ENCODE data around the gene MSL3. TPM values are rescaled to one million over a fixed set of nuclear protein-coding genes. Genes with fewer than 3 reads are reported as not detected.

The MSL3 gene
- total and polyA plus RNA-seq, 2 donors (not counting 3 experiments of a cell fraction or from before 2014, with no cell fraction given): 54.2 to 58.7 TPM

- H3K4me1 ChIP-seq (ENCODE audit: control insufficient read depth, extremely low read depth, insufficient read depth, low read length): no peaks in the 10 kb centered on the region
- no peak overlapping the region for H3K27ac ChIP-seq (ENCODE audit: insufficient read depth, low read depth, low read length)
- no TSS peak for BruUV-seq (replicated peaks)
- no peak overlapping the region for H3K4me3 ChIP-seq (replicated peaks in 1 of 3; ENCODE audit: insufficient read depth in 1 of 3, low read depth in 1 of 3, low read length in 3 of 3)
- TF ChIP-seq EZH2 (IDR thresholded peaks at IDR 0.05; ENCODE audit: borderline replicate concordance, low read depth, low read length, severe bottlenecking) (no peak), FOS (IDR thresholded peaks at IDR 0.05; ENCODE audit: borderline replicate concordance, insufficient read depth, low read length) (no peak), CTCF (IDR thresholded peaks at IDR 0.05; ENCODE audit: extremely low read depth in 1 of 2, insufficient read depth in 1 of 2, low read depth in 1 of 2, low read length in 2 of 2) (no peak), MYC (IDR thresholded peaks at IDR 0.05; ENCODE audit: low read depth, low read length) (no peak), POLR2A (IDR thresholded peaks at IDR 0.05; ENCODE audit: low read depth, low read length) (no peak), GATA2 (IDR thresholded peaks at IDR 0.05; ENCODE audit: insufficient read depth, insufficient read length, low read depth, low read length) (no peak), JUN (IDR thresholded peaks at IDR 0.05; ENCODE audit: borderline replicate concordance, insufficient read depth, insufficient read length, low read depth) (no peak), POLR2AphosphoS5 (IDR thresholded peaks at IDR 0.05; ENCODE audit: insufficient read depth, low read depth, low read length) (no peak)
- H3K79me2 ChIP-seq (ENCODE audit: control insufficient read depth, insufficient read depth, low read length): no peaks in the 10 kb centered on the region
- H3K36me3 ChIP-seq (ENCODE audit: control insufficient read depth in 2 of 2, extremely low read depth in 1 of 2, insufficient read depth in 2 of 2, low read length in 2 of 2): no peaks in the 10 kb centered on the region
- H3K27me3 ChIP-seq (ENCODE audit: control insufficient read depth in 2 of 2, insufficient read depth in 2 of 2, low read length in 2 of 2): peaks cover 0 to 3% of the 10 kb centered on the region in 2 experiments
- intact Hi-C loops (cut with micrococcal nuclease): no loop called here
- H3K9me3 ChIP-seq (replicated peaks; ENCODE audit: control insufficient read depth, insufficient read depth, low read length): no peaks in the 10 kb centered on the region
- no peak overlapping the region for H2AFZ ChIP-seq (ENCODE audit: low read depth, low read length)
- dilution Hi-C loops (cut with MboI; ENCODE audit: extremely low pct_ligation_motif_present, low sequenced_read_pairs): no loop called here
- H3K9ac ChIP-seq (replicated peaks; ENCODE audit: extremely low read depth, insufficient read depth, low read length): no peak overlapping the region
- no peaks in the 10 kb centered on the region for H4K20me1 ChIP-seq (replicated peaks; ENCODE audit: control insufficient read depth, extremely low read depth, insufficient read depth, low read length)
- H3K4me2 ChIP-seq (ENCODE audit: insufficient read depth, low read length): no peak overlapping the region
- DNase-seq (ENCODE audit: low read depth, low spot score) (no peak), FAIRE-seq (no peak)
- H3K9me1 ChIP-seq (replicated peaks; ENCODE audit: control insufficient read depth, extremely low read depth, insufficient read depth, low read length): no peaks in the 10 kb centered on the region
- ChIA-PET CTCF (no interaction called here), POLR2A (no interaction called here)
Measured at GRCh38 chrX:11741574-11741973, 16.5 kb upstream of the MSL3 start.

All from endothelial cell of umbilical vein (primary cell).